HEK293 (cell line): ENCODE measurements around the gene AK9.

Experiments used
- CTCF ChIA-PET: fragments of 350-600 bp; formaldehyde crosslinking; extraction: SDS; loops from one replicate; lab custom pipeline; 2021; ENCODE audit warnings: antibody characterized with exemption; lab: Yijun Ruan, JAX
- POLR2A ChIA-PET: fragments of 300-600 bp; formaldehyde crosslinking; extraction: SDS; loops from one replicate; lab custom pipeline; 2020; ENCODE audit warnings: antibody characterized with exemption, inconsistent platforms; lab: Yijun Ruan, JAX
- H3K27ac ChIP-seq: fragments of 200-500 bp; sonication (Bioruptor generic); 2 replicates; pipeline ENCODE4 v1.5.1; 2014; ENCODE audit warnings: low read depth, low read length, control low read depth, inconsistent platforms; ENCODE audit errors: extremely low read depth
- H3K36me3 ChIP-seq, 2 experiments: fragments of 200-500 bp in 1 of 2; sonication (Bioruptor generic) in 1 of 2; 1 replicate in 1 of 2; 2 replicates in 1 of 2; pipeline ENCODE4 v1.5.1; 2014 to 2017; ENCODE audit warnings: inconsistent platforms in 2 of 2, low read length in 2 of 2; ENCODE audit not compliant: control insufficient read depth in 2 of 2, insufficient read depth in 1 of 2
- H3K4me1 ChIP-seq: fragments of 200-500 bp; sonication (Bioruptor generic); 2 replicates; pipeline ENCODE4 v1.5.1; 2014; ENCODE audit warnings: mild to moderate bottlenecking, low read length, inconsistent platforms; ENCODE audit not compliant: control insufficient read depth, insufficient read depth
- H3K4me3 ChIP-seq: 2 replicates; pipeline ENCODE4 v1.5.1; 2011; ENCODE audit warnings: low read depth, mild to moderate bottlenecking, control low read depth, low read length, moderate library complexity
- H3K9me3 ChIP-seq: fragments of 200-500 bp; sonication (Bioruptor generic); 2 replicates; pipeline ENCODE4 v1.5.1; 2014; ENCODE audit warnings: low read depth, low read length, inconsistent platforms; ENCODE audit not compliant: control insufficient read depth, insufficient read depth
- IKZF3 ChIP-seq: fragments of 450-650 bp; IDR thresholded peaks from 2 replicates; pipeline ENCODE4 v1.5.0; 2018; ENCODE audit warnings: missing biosample characterization, mild to moderate bottlenecking, missing genetic modification characterization, moderate library complexity
- KLF1 ChIP-seq: fragments of 450-650 bp; formaldehyde crosslinking; IDR thresholded peaks from 2 replicates; pipeline ENCODE4 v1.5.1; 2016; ENCODE audit warnings: missing biosample characterization, missing genetic modification characterization
- KLF17 ChIP-seq: fragments of 450-650 bp; formaldehyde crosslinking; IDR thresholded peaks from 2 replicates; pipeline ENCODE4 v1.5.1; 2016; ENCODE audit warnings: missing biosample characterization, missing genetic modification characterization
- PRDM1 ChIP-seq: fragments of 450-650 bp; formaldehyde crosslinking; IDR thresholded peaks from 2 replicates; pipeline ENCODE4; 2016; ENCODE audit warnings: missing biosample characterization, missing genetic modification characterization
- ZBTB11 ChIP-seq: fragments of 450-650 bp; formaldehyde crosslinking; conservative IDR thresholded peaks from 2 replicates; pipeline ENCODE4 v1.5.1; 2016; ENCODE audit warnings: low read depth, missing biosample characterization, missing genetic modification characterization
- ZBTB49 ChIP-seq: fragments of 450-650 bp; formaldehyde crosslinking; IDR thresholded peaks from 2 replicates; pipeline ENCODE4 v1.5.1; 2016; ENCODE audit warnings: missing biosample characterization, missing genetic modification characterization, low read depth
- ZBTB8A ChIP-seq: fragments of 450-650 bp; formaldehyde crosslinking; IDR thresholded peaks from 2 replicates; pipeline ENCODE4 v1.5.1; 2016; ENCODE audit warnings: missing biosample characterization, missing genetic modification characterization
- ZIC2 ChIP-seq: fragments of 450-650 bp; formaldehyde crosslinking; IDR thresholded peaks from 2 replicates; pipeline ENCODE4 v1.5.1; 2016; ENCODE audit warnings: missing biosample characterization, missing genetic modification characterization
- ZNF112 ChIP-seq: fragments of 450-650 bp; formaldehyde crosslinking; IDR thresholded peaks from 2 replicates; pipeline ENCODE4 v1.5.0; 2017; ENCODE audit warnings: missing biosample characterization, missing genetic modification characterization
- ZNF169 ChIP-seq: fragments of 450-650 bp; formaldehyde crosslinking; IDR thresholded peaks from 2 replicates; pipeline ENCODE4 v1.5.1; 2016; ENCODE audit warnings: missing biosample characterization, missing genetic modification characterization
- ZNF175 ChIP-seq: fragments of 450-650 bp; formaldehyde crosslinking; IDR thresholded peaks from 2 replicates; pipeline ENCODE4 v1.5.1; 2016; ENCODE audit warnings: missing biosample characterization, missing genetic modification characterization
- ZNF23 ChIP-seq: fragments of 450-650 bp; formaldehyde crosslinking; IDR thresholded peaks from 2 replicates; pipeline ENCODE4 v1.5.1; 2016; ENCODE audit warnings: missing biosample characterization, missing genetic modification characterization, borderline replicate concordance
- ZNF324 ChIP-seq: fragments of 450-650 bp; formaldehyde crosslinking; IDR thresholded peaks from 2 replicates; pipeline ENCODE4 v1.5.1; 2016; ENCODE audit warnings: missing biosample characterization, missing genetic modification characterization
- ZNF335 ChIP-seq: fragments of 450-650 bp; formaldehyde crosslinking; conservative IDR thresholded peaks from 2 replicates; pipeline ENCODE4 v1.5.1; 2016; ENCODE audit warnings: missing biosample characterization, missing genetic modification characterization
- ZNF341 ChIP-seq: fragments of 450-650 bp; formaldehyde crosslinking; IDR thresholded peaks from 2 replicates; pipeline ENCODE4; 2016; ENCODE audit warnings: low read depth, missing biosample characterization, missing genetic modification characterization
- ZNF362 ChIP-seq: fragments of 450-650 bp; formaldehyde crosslinking; IDR thresholded peaks from 2 replicates; pipeline ENCODE4 v1.5.1; 2016; ENCODE audit warnings: missing biosample characterization, missing genetic modification characterization
- ZNF404 ChIP-seq: fragments of 450-650 bp; formaldehyde crosslinking; IDR thresholded peaks from 2 replicates; pipeline ENCODE4 v1.5.1; 2017; ENCODE audit warnings: missing biosample characterization, missing genetic modification characterization
- ZNF48 ChIP-seq: fragments of 450-650 bp; formaldehyde crosslinking; IDR thresholded peaks from 2 replicates; pipeline ENCODE4 v1.5.1; 2016; ENCODE audit warnings: missing biosample characterization, missing genetic modification characterization
- ZNF621 ChIP-seq: fragments of 450-650 bp; formaldehyde crosslinking; IDR thresholded peaks from 2 replicates; pipeline ENCODE4 v1.5.1; 2017; ENCODE audit warnings: missing biosample characterization, missing genetic modification characterization
- ZNF704 ChIP-seq: fragments of 450-650 bp; formaldehyde crosslinking; IDR thresholded peaks from 2 replicates; pipeline ENCODE4 v1.5.1; 2016; ENCODE audit warnings: missing biosample characterization, missing genetic modification characterization
- ZSCAN18 ChIP-seq: fragments of 450-650 bp; formaldehyde crosslinking; IDR thresholded peaks from 2 replicates; pipeline ENCODE4 v1.5.1; 2016; ENCODE audit warnings: missing biosample characterization, missing genetic modification characterization

The AK9 gene

GRCh38 chr6:109720311-109720710 lies 29.3 kb upstream of the AK9 start:
- no peak for TF ChIP-seq ZNF169 (tag by site-specific recombination)
- TF ChIP-seq, all 188 proteins: peak for 0
- H3K4me3 ChIP-seq: no peak overlapping the region
- POLR2A ChIA-PET: no interaction called here
- no peak overlapping the region for H3K27ac ChIP-seq
- no peaks in the 10 kb centered on the region for H3K4me1 ChIP-seq
- peaks cover 0 to 3% of the 10 kb centered on the region in 2 experiments; a peak in 2 of 3 replicates for H3K36me3 ChIP-seq
- CTCF ChIA-PET: interaction anchor here (0.6 to 1.5 kb wide), 3 partner anchors 10 to 320 kb away, joined by 3 to 6 read pairs (median 4); no protein-coding TSS in a partner anchor
- no peaks in the 10 kb centered on the region for H3K9me3 ChIP-seq

GRCh38 chr6:109718991-109719390 lies 28.0 kb upstream of the AK9 start:
- ChIA-PET POLR2A (no interaction called here), CTCF (interaction anchor here (0.5 to 1.5 kb wide), 7 partner anchors 16 to 1899 kb away, joined by 3 to 8 read pairs (median 3); no protein-coding TSS in a partner anchor)
- H3K4me3 ChIP-seq: no peak overlapping the region
- no peak overlapping the region for H3K27ac ChIP-seq
- no peaks in the 10 kb centered on the region for H3K9me3 ChIP-seq
- TF ChIP-seq ZNF362 (tag by site-specific recombination) (no peak), ZNF112 (tag by site-specific recombination) (no peak), ZBTB49 (tag by site-specific recombination) (no peak), ZNF48 (no peak), ZNF621 (tag by site-specific recombination) (no peak), PRDM1 (tag by site-specific recombination) (no peak), ZSCAN18 (tag by site-specific recombination) (no peak), ZBTB8A (tag by site-specific recombination) (no peak), ZNF324 (no peak), ZNF335 (no peak)
- H3K4me1 ChIP-seq: no peaks in the 10 kb centered on the region
- H3K36me3 ChIP-seq: peaks cover 0 to 3% of the 10 kb centered on the region in 2 experiments; a peak in 2 of 3 replicates

GRCh38 chr6:109717971-109718370 lies 27.0 kb upstream of the AK9 start:
- H3K27ac ChIP-seq: no peak overlapping the region
- no peaks in the 10 kb centered on the region for H3K9me3 ChIP-seq
- H3K4me1 ChIP-seq: no peaks in the 10 kb centered on the region
- ChIA-PET CTCF (interaction anchor here (1.0 to 5.3 kb wide), 3 partner anchors 14 to 322 kb away, joined by 3 to 44 read pairs (median 18); no protein-coding TSS in a partner anchor), POLR2A (no interaction called here)
- peaks cover 0 to 3% of the 10 kb centered on the region in 2 experiments; a peak in 2 of 3 replicates for H3K36me3 ChIP-seq
- H3K4me3 ChIP-seq: no peak overlapping the region
- no peak for TF ChIP-seq ZNF341
- TF ChIP-seq ZIC2 (tag by site-specific recombination): no peak
- TF ChIP-seq IKZF3 (tag by site-specific recombination): no peak
- no peak for TF ChIP-seq ZBTB8A (tag by site-specific recombination)
- TF ChIP-seq KLF17 (tag by site-specific recombination): no peak
- no peak for TF ChIP-seq ZNF404 (tag by site-specific recombination)
- TF ChIP-seq ZBTB11 (tag by site-specific recombination): no peak
- no peak for TF ChIP-seq ZNF23 (tag by site-specific recombination)
- no peak for TF ChIP-seq ZNF175 (tag by site-specific recombination)
- TF ChIP-seq ZNF704 (tag by site-specific recombination): no peak
- no peak for TF ChIP-seq KLF1 (tag by site-specific recombination)
